Measurements from ENCODE around the gene GBA2.

- TF ChIP-seq POLR2A (IDR thresholded peaks at IDR 0.05): no peak
- no peak for TF ChIP-seq POLR2AphosphoS5 (IDR thresholded peaks at IDR 0.05; ENCODE audit: insufficient read depth in 1 of 2, low read depth in 1 of 2)
- TF ChIP-seq CTCF (IDR thresholded peaks at IDR 0.05): no peak
Observed at GRCh38 chr9:35687306-35687705, 61.7 kb downstream of the GBA2 start.
